ENCODE data around the gene ZBTB7C.

The ZBTB7C gene

DNA sequence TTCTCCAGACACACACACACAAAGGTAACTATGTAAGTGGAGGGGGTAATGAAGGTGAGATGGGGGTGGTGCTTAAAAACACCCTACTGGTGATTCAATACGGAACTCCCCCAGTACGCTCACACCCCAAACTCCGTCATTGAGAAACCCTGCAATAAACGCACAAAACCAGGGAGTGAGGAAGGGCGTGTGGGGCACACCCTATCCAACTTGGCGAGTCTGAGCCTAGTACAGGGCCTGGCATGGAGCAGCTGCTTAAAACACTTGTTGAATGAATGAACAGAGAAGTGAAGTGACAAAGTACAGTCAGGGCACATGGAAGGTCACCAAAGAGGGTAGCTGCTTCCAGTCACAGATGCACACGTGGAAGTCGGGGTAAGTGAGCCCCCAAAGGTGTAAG lies 331.9 kb downstream of the ZBTB7C start:
- no peaks in the 10 kb centered on the region for H3K9me3 Mint-ChIP-seq

GRCh38 chr18:48076461-48076860 lies 332.7 kb downstream of the ZBTB7C start:
- no peaks in the 10 kb centered on the region for H3K36me3 Mint-ChIP-seq (ENCODE audit: low read depth)
- H3K9me3 Mint-ChIP-seq: no peaks in the 10 kb centered on the region
- H3K27me3 Mint-ChIP-seq: peaks cover 20% of the 10 kb centered on the region
- no peak overlapping the region for H3K4me3 Mint-ChIP-seq
- H3K27ac Mint-ChIP-seq: no peak overlapping the region
- no peak for DNase-seq
- no peaks in the 10 kb centered on the region for H3K4me1 Mint-ChIP-seq (ENCODE audit: low read depth)

More for the DNA sequence above, 331.9 kb downstream of the ZBTB7C start:
- Mint-ChIP-seq H3K36me3 (ENCODE audit: low read depth) (no peaks in the 10 kb centered on the region), H3K4me3 (no peak overlapping the region), H3K4me1 (ENCODE audit: low read depth) (no peaks in the 10 kb centered on the region), H3K27ac (no peak overlapping the region), H3K27me3 (peaks cover 12% of the 10 kb centered on the region)
- DNase-seq: no peak

GRCh38 chr18:48075707-48076093 lies 333.5 kb downstream of the ZBTB7C start:
- Mint-ChIP-seq H3K4me3 (no peak overlapping the region), H3K27me3 (peaks cover 24% of the 10 kb centered on the region), H3K36me3 (ENCODE audit: low read depth) (no peaks in the 10 kb centered on the region), H3K9me3 (no peaks in the 10 kb centered on the region), H3K4me1 (ENCODE audit: low read depth) (no peaks in the 10 kb centered on the region), H3K27ac (no peak overlapping the region)
- no peak for DNase-seq

- Mint-ChIP-seq H3K4me3 (no peak overlapping the region), H3K27ac (no peak overlapping the region), H3K27me3 (peaks cover 24% of the 10 kb centered on the region), H3K4me1 (ENCODE audit: low read depth) (no peaks in the 10 kb centered on the region), H3K36me3 (ENCODE audit: low read depth) (no peaks in the 10 kb centered on the region), H3K9me3 (no peaks in the 10 kb centered on the region)
- no peak for DNase-seq
Measured at GRCh38 chr18:48074929-48075706, 334.1 kb downstream of the ZBTB7C start.

- H3K4me1 Mint-ChIP-seq (ENCODE audit: low read depth): no peaks in the 10 kb centered on the region
- no peak overlapping the region for H3K4me3 Mint-ChIP-seq
- DNase-seq: no peak
- H3K36me3 Mint-ChIP-seq (ENCODE audit: low read depth): no peaks in the 10 kb centered on the region
- no peak overlapping the region for H3K27ac Mint-ChIP-seq
- peaks cover 23% of the 10 kb centered on the region for H3K27me3 Mint-ChIP-seq
- no peaks in the 10 kb centered on the region for H3K9me3 Mint-ChIP-seq
Measured at GRCh38 chr18:48073211-48073930, 335.8 kb downstream of the ZBTB7C start.

DNA sequence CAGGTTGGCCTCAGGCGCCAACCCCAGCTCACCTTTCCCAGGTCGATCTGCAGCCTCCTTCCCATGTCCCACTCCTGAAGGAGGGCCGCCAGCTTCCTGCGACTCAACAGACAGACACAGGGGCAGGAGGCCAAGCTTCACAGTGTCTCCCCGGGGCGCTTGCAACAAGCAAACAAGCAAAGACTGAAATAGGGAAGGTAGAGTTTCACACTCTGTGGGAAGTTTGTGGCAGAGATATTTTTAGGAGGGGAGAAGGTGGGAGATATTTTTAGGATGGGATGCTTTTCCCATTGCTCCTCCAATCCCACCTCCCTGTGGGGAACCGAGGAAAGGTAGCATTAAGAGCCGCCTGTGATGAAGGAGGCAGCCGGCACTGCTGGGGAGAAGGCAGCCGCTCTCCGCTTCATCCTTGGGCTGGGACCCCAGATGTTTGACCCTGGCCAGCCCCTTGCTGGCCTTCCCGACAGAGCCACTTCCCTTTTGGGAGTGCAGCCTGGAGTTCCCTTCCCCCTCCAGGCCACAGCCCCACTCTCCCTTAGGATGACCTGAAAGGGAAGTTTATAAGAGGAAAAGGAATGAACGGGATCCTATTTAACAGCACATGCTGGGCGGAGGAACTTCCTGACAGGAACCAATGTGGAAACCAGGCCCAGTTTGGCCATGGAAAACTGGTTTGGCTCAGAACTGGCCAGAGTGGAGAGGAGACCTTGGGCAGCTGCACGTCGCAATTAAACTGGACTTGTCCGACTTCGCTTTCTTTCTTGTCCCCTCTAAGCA lies 336.6 kb downstream of the ZBTB7C start:
- H3K4me1 Mint-ChIP-seq (ENCODE audit: low read depth): no peaks in the 10 kb centered on the region
- no peak for DNase-seq
- H3K9me3 Mint-ChIP-seq: no peaks in the 10 kb centered on the region
- no peaks in the 10 kb centered on the region for H3K36me3 Mint-ChIP-seq (ENCODE audit: low read depth)
- H3K4me3 Mint-ChIP-seq: no peak overlapping the region
- H3K27me3 Mint-ChIP-seq: peaks cover 22% of the 10 kb centered on the region
- no peak overlapping the region for H3K27ac Mint-ChIP-seq

DNA sequence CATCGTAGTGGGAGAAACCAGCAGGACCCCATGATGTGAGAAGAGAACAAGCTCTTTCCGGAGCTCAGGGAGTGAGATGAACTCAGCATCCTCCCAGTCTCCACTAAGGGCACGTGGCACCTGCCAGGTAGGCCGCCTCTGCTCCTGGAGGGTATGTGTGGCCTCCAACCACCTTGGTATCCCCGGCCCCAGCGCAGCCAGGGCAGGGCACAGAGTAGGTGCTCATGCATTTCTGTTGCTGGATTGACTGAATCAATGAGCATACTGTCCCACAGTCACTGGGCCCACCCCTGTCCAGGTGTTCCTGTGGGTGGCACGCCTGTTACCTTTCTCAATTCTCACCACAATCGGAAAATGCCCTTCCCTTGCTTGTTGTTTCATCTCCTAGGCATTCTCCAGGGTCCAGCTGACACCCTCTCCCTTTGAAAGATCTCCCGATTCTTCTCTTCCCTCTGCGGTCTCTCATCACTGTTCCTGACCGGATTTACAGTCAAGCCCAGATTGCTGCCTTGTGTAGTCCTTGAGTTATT lies 340.2 kb downstream of the ZBTB7C start:
- Mint-ChIP-seq H3K36me3 (ENCODE audit: low read depth) (no peaks in the 10 kb centered on the region), H3K4me1 (ENCODE audit: low read depth) (no peaks in the 10 kb centered on the region), H3K4me3 (no peak overlapping the region), H3K9me3 (no peaks in the 10 kb centered on the region), H3K27me3 (peaks cover 19% of the 10 kb centered on the region), H3K27ac (no peak overlapping the region)
- no peak for DNase-seq

GRCh38 chr18:48066225-48066652 lies 342.9 kb downstream of the ZBTB7C start:
- DNase-seq: no peak
- Mint-ChIP-seq H3K4me3 (no peak overlapping the region), H3K4me1 (ENCODE audit: low read depth) (no peaks in the 10 kb centered on the region), H3K27ac (no peak overlapping the region), H3K27me3 (peaks cover 5% of the 10 kb centered on the region), H3K9me3 (no peaks in the 10 kb centered on the region), H3K36me3 (ENCODE audit: low read depth) (no peaks in the 10 kb centered on the region)

GRCh38 chr18:48065601-48065995 lies 343.6 kb downstream of the ZBTB7C start:
- Mint-ChIP-seq H3K36me3 (ENCODE audit: low read depth) (no peaks in the 10 kb centered on the region), H3K4me1 (ENCODE audit: low read depth) (no peaks in the 10 kb centered on the region), H3K27ac (no peak overlapping the region), H3K9me3 (no peaks in the 10 kb centered on the region), H3K27me3 (peaks cover 9% of the 10 kb centered on the region), H3K4me3 (no peak overlapping the region)
- DNase-seq: no peak

GRCh38 chr18:48064978-48065600 lies 344.1 kb downstream of the ZBTB7C start:
- Mint-ChIP-seq H3K9me3 (no peaks in the 10 kb centered on the region), H3K27ac (no peak overlapping the region), H3K4me1 (ENCODE audit: low read depth) (no peaks in the 10 kb centered on the region), H3K27me3 (peaks cover 13% of the 10 kb centered on the region), H3K36me3 (ENCODE audit: low read depth) (no peaks in the 10 kb centered on the region), H3K4me3 (no peak overlapping the region)
- no peak for DNase-seq

GRCh38 chr18:48061781-48062570 lies 347.2 kb downstream of the ZBTB7C start:
- no peaks in the 10 kb centered on the region for H3K36me3 Mint-ChIP-seq (ENCODE audit: low read depth)
- H3K27me3 Mint-ChIP-seq: peaks cover 35% of the 10 kb centered on the region
- H3K4me3 Mint-ChIP-seq: no peak overlapping the region
- no peak overlapping the region for H3K27ac Mint-ChIP-seq
- H3K9me3 Mint-ChIP-seq: no peaks in the 10 kb centered on the region
- no peaks in the 10 kb centered on the region for H3K4me1 Mint-ChIP-seq (ENCODE audit: low read depth)
- no peak for DNase-seq

DNA sequence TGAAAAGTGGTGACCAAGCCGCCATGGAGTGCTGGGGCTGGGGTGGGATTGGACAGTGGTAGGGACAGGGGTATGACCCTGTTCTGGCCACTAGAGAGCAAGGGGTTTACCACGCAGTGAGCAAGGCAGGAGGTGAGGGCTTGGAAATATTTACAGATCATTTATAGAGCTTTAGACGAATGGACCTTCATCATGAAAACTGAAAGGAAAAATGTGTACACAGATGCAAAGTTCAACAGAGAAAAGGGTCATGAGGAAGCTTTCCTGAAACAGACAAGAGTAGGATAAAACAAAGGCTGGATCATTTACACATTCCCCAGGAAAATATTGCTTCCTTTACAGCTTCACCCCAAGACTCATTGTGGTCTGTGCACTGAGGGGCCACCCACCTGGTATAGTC lies 348.2 kb downstream of the ZBTB7C start:
- Mint-ChIP-seq H3K4me3 (no peak overlapping the region), H3K36me3 (ENCODE audit: low read depth) (no peaks in the 10 kb centered on the region), H3K27me3 (peaks cover 38% of the 10 kb centered on the region), H3K4me1 (ENCODE audit: low read depth) (no peaks in the 10 kb centered on the region), H3K9me3 (no peaks in the 10 kb centered on the region), H3K27ac (no peak overlapping the region)
- no peak for DNase-seq

DNA sequence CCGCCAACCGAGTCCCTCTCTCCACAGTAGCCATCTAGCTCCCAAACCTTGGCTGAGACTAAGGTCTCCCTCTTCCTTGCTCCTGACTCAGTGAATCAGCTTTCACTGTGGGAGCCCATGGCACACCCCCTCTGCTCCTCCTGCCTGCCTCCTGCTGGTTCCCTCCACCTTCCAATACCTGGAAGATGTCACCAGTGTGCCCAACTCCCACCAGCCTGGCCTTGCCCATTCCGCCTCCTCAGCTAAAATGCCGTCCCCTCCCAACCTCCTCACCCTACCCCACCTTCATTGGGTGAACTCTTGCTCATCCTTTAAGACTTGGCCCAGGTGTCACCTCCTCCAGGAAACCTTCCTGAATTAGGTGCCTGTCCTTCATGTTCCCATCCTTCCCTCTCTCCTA lies 348.8 kb downstream of the ZBTB7C start:
- Mint-ChIP-seq H3K4me1 (ENCODE audit: low read depth) (no peaks in the 10 kb centered on the region), H3K27me3 (peaks cover 44% of the 10 kb centered on the region), H3K4me3 (no peak overlapping the region), H3K27ac (no peak overlapping the region), H3K36me3 (ENCODE audit: low read depth) (no peaks in the 10 kb centered on the region), H3K9me3 (no peaks in the 10 kb centered on the region)
- DNase-seq: no peak

Measured in activated T-cell treated with anti-CD3 and anti-CD28 coated beads, Interleukin-2, amount 50 U/mL, for 24 hours (primary cell).